IMR-90 (cell line): ENCODE data around the gene RNF166. TPM values are rescaled to one million over a fixed set of nuclear protein-coding genes. Genes with fewer than 3 reads are reported as not detected.
A peak's percentile ranks its signal among the peaks of the same experiment; 100 is the strongest.

ENCODE experiments used
- ATAC-seq: fragments of 200-7000 bp; cut with Tn5 transposase; 2 replicates; pipeline ENCODE4 v1.9.1; 2020; ENCODE audit warnings: low read depth, mild to moderate bottlenecking, moderate library complexity
- BruUV-seq: library from RNA; stranded (reverse); fragments of 400-500 nt; replicated peaks from 2 replicates; lab custom pipeline; 2021; lab: Mats Ljungman, UMichigan
- CTCF ChIA-PET: fragments of 300-600 bp; formaldehyde crosslinking; extraction: SDS; loops from one replicate; lab custom pipeline; 2021; ENCODE audit warnings: antibody characterized with exemption; lab: Yijun Ruan, JAX
- POLR2A ChIA-PET: fragments of 300-600 bp; sonication (Branson Sonifier 250); formaldehyde crosslinking; loops from one replicate; lab custom pipeline; 2022; ENCODE audit warnings: antibody characterized with exemption; ENCODE audit not compliant: unreplicated experiment; lab: Charles Lee
- DNase-seq: peaks from one replicate; pipeline ENCODE4 v3.0.0; 2013
- H2AFZ ChIP-seq: replicated peaks from 2 replicates; pipeline ENCODE3; 2013; ENCODE audit warnings: low read length, mild to moderate bottlenecking; ENCODE audit not compliant: poor library complexity
- H2AK5ac ChIP-seq: 2 replicates; pipeline ENCODE4 v1.6.1; 2013; ENCODE audit warnings: low read depth, low read length, inconsistent platforms
- H2AK9ac ChIP-seq: replicated peaks from 2 replicates; pipeline ENCODE3; 2013; ENCODE audit warnings: mild to moderate bottlenecking, low read depth, low read length, moderate library complexity; ENCODE audit not compliant: poor library complexity
- H2BK120ac ChIP-seq: 2 replicates; pipeline ENCODE4 v1.6.1; 2013; ENCODE audit warnings: low read depth, low read length, inconsistent platforms
- H2BK15ac ChIP-seq: 3 replicates; pipeline ENCODE4 v1.6.1; 2013; ENCODE audit warnings: low read depth, low read length, inconsistent platforms
- H2BK20ac ChIP-seq: 2 replicates; pipeline ENCODE4 v1.6.1; 2013; ENCODE audit warnings: low read depth, mild to moderate bottlenecking, inconsistent platforms, low read length, moderate library complexity
- H2BK5ac ChIP-seq: 2 replicates; pipeline ENCODE4 v1.6.1; 2013; ENCODE audit warnings: mild to moderate bottlenecking, low read depth, low read length, inconsistent platforms; ENCODE audit not compliant: poor library complexity, severe bottlenecking
- H3K14ac ChIP-seq: replicated peaks from 2 replicates; pipeline ENCODE4 v1.6.1; 2013; ENCODE audit warnings: low read depth, low read length, inconsistent platforms
- H3K18ac ChIP-seq: 2 replicates; pipeline ENCODE4 v1.6.1; 2013; ENCODE audit warnings: low read depth, low read length, control low read depth
- H3K23ac ChIP-seq: 2 replicates; pipeline ENCODE4 v1.6.1; 2013; ENCODE audit warnings: low read depth, low read length, inconsistent platforms
- H3K27ac ChIP-seq: 2 replicates; pipeline ENCODE4 v1.5.1; 2013; ENCODE audit warnings: mild to moderate bottlenecking, control low read depth, low read length; ENCODE audit not compliant: insufficient read depth
- H3K27me3 ChIP-seq: 2 replicates; pipeline ENCODE4 v1.6.1; 2013; ENCODE audit warnings: low read length; ENCODE audit not compliant: control insufficient read depth, insufficient read depth
- H3K36me3 ChIP-seq: 2 replicates; pipeline ENCODE4 v1.6.1; 2013; ENCODE audit warnings: low read length, mixed read lengths; ENCODE audit not compliant: control insufficient read depth, insufficient read depth
- H3K4ac ChIP-seq: 2 replicates; pipeline ENCODE4 v1.6.1; 2013; ENCODE audit warnings: low read depth, low read length, inconsistent platforms
- H3K4me1 ChIP-seq: 2 replicates; pipeline ENCODE4 v1.6.1; 2013; ENCODE audit warnings: low read length, mixed read lengths; ENCODE audit not compliant: control insufficient read depth, insufficient read depth
- H3K4me2 ChIP-seq: 2 replicates; pipeline ENCODE4 v1.6.1; 2013; ENCODE audit warnings: low read depth, mild to moderate bottlenecking, control low read depth, low read length, moderate library complexity
- H3K4me3 ChIP-seq: 2 replicates; pipeline ENCODE4 v1.5.1; 2013; ENCODE audit warnings: low read depth, mild to moderate bottlenecking, control low read depth, low read length, moderate library complexity; ENCODE audit not compliant: insufficient read depth
- H3K56ac ChIP-seq: 2 replicates; pipeline ENCODE4 v1.6.1; 2013; ENCODE audit warnings: low read length, inconsistent platforms; ENCODE audit not compliant: insufficient read depth; ENCODE audit errors: extremely low read depth
- H3K79me1 ChIP-seq, 2 experiments: 2 replicates each; pipeline ENCODE4 v1.6.1; 2013; ENCODE audit warnings: low read length in 2 of 2, inconsistent platforms in 1 of 2, low read depth in 1 of 2
- H3K9ac ChIP-seq: 2 replicates; pipeline ENCODE4 v1.6.1; 2013; ENCODE audit warnings: low read depth, low read length, control low read depth
- H3K9me1 ChIP-seq: 2 replicates; pipeline ENCODE4 v1.6.1; 2013; ENCODE audit warnings: low read length, inconsistent platforms; ENCODE audit not compliant: insufficient read depth
- H3K9me3 ChIP-seq: 2 replicates; pipeline ENCODE4 v1.6.1; 2013; ENCODE audit warnings: low read length; ENCODE audit not compliant: control insufficient read depth, insufficient read depth
- H4K20me1 ChIP-seq: 2 replicates; pipeline ENCODE4 v1.6.1; 2013; ENCODE audit warnings: low read length, inconsistent platforms; ENCODE audit not compliant: insufficient read depth
- H4K5ac ChIP-seq: 2 replicates; pipeline ENCODE4 v1.6.1; 2013; ENCODE audit warnings: mild to moderate bottlenecking, low read depth, low read length, control low read depth
- H4K8ac ChIP-seq, 2 experiments: 2 replicates each; pipeline ENCODE4 v1.6.1; 2013; ENCODE audit warnings: low read depth in 2 of 2, low read length in 2 of 2, control low read depth in 1 of 2, inconsistent platforms in 1 of 2
- H4K91ac ChIP-seq: 2 replicates; pipeline ENCODE4 v1.6.1; 2013; ENCODE audit warnings: low read depth, low read length, inconsistent platforms; ENCODE audit not compliant: insufficient read depth
- BHLHE40 ChIP-seq: fragments of 150-350 bp; IDR thresholded peaks from 2 replicates; pipeline ENCODE4 v1.6.1; 2016; ENCODE audit warnings: mild to moderate bottlenecking, low read depth, low read length
- CEBPB ChIP-seq: IDR thresholded peaks from 2 replicates; pipeline ENCODE4 v1.6.1; 2012; ENCODE audit warnings: low read depth, low read length, improper control_type of control experiment
- CHD1 ChIP-seq: IDR thresholded peaks from 2 replicates; pipeline ENCODE4 v1.6.1; 2012; ENCODE audit warnings: low read depth, low read length, improper control_type of control experiment
- CTCF ChIP-seq: conservative IDR thresholded peaks from 2 replicates; pipeline ENCODE4 v1.5.1; 2012; ENCODE audit warnings: mild to moderate bottlenecking, low read depth, low read length, improper control_type of control experiment
- FOS ChIP-seq: fragments of 150-350 bp; IDR thresholded peaks from 2 replicates; pipeline ENCODE4 v1.6.1; 2016; ENCODE audit warnings: low read depth, low read length
- MAZ ChIP-seq: IDR thresholded peaks from 2 replicates; pipeline ENCODE4 v1.6.1; 2012; ENCODE audit warnings: low read depth, mild to moderate bottlenecking, low read length, improper control_type of control experiment, moderate library complexity, borderline replicate concordance
- MXI1 ChIP-seq: IDR thresholded peaks from 2 replicates; pipeline ENCODE4 v1.6.1; 2012; ENCODE audit warnings: low read depth, mild to moderate bottlenecking, low read length, moderate library complexity, borderline replicate concordance
- NFE2L2 ChIP-seq: fragments of 150-350 bp; IDR thresholded peaks from 2 replicates; pipeline ENCODE4 v1.6.1; 2016; ENCODE audit warnings: low read depth, mild to moderate bottlenecking, low read length
- POLR2A ChIP-seq: IDR thresholded peaks from 2 replicates; pipeline ENCODE4 v1.6.1; 2012; ENCODE audit warnings: mild to moderate bottlenecking, low read depth, low read length
- RAD21 ChIP-seq: IDR thresholded peaks from 2 replicates; pipeline ENCODE4 v1.6.1; 2012; ENCODE audit warnings: low read length, improper control_type of control experiment
- RCOR1 ChIP-seq: IDR thresholded peaks from 2 replicates; pipeline ENCODE4 v1.6.1; 2012; ENCODE audit warnings: mild to moderate bottlenecking, low read length, improper control_type of control experiment; ENCODE audit not compliant: insufficient replicate concordance
- RFX5 ChIP-seq: IDR thresholded peaks from 2 replicates; pipeline ENCODE4 v1.8.0; 2012; ENCODE audit warnings: low read depth, mild to moderate bottlenecking, low read length, moderate library complexity
- USF2 ChIP-seq: fragments of 150-350 bp; IDR thresholded peaks from 2 replicates; pipeline ENCODE4 v1.6.1; 2017; ENCODE audit warnings: mild to moderate bottlenecking, antibody characterized with exemption, low read length, low read depth
- WGBS, 2 experiments: methylation state at CpG; one replicate each; pipeline versions ENCODE4 v1.1.5 to v1.1.7; 2013; ENCODE audit warnings: missing lambda C conversion rate in 2 of 2; ENCODE audit not compliant: insufficient read length in 1 of 2; ENCODE audit errors: extremely low coverage in 2 of 2; 5-methylcytosine and 5-hydroxymethylcytosine counted together
- dilution Hi-C: fragments of 300-500 bp; cut with HindIII; formaldehyde crosslinking; loops from one replicate; pipeline ENCODE4 v1.14.3; 2018; ENCODE audit warnings: low sequenced_read_pairs; ENCODE audit not compliant: unreplicated experiment
- in situ Hi-C: fragments of 300-500 bp; cut with MboI; formaldehyde crosslinking; loops from 3 replicates; pipeline ENCODE4 v1.14.3; 2019; ENCODE audit warnings: low sequenced_read_pairs, inconsistent platforms, mixed read lengths
- intact Hi-C: fragments of 100-400 bp; cut with micrococcal nuclease; formaldehyde crosslinking; loops from 2 replicates; pipeline ENCODE4 v1.10.0; 2022
- polyA plus RNA-seq, 3 experiments: library from polyadenylated mRNA; depleted of rRNA; stranded (reverse); fragments of >200 nt; gene quantifications; 2 replicates each; pipeline ENCODE4 v1.2.3, GENCODE V29; 2012; ENCODE audit warnings: low replicate concordance in 1 of 3
- total RNA-seq: library from RNA; depleted of rRNA; stranded (reverse); fragments of >200 nt; gene quantifications from 2 replicates; pipeline ENCODE4 v1.2.3, GENCODE V29; 2012

The RNF166 gene
- total and polyA plus RNA-seq, 2 of the 4 experiments (the other 2 are of a cell fraction) = 8.1 to 17.4 TPM

DNA sequence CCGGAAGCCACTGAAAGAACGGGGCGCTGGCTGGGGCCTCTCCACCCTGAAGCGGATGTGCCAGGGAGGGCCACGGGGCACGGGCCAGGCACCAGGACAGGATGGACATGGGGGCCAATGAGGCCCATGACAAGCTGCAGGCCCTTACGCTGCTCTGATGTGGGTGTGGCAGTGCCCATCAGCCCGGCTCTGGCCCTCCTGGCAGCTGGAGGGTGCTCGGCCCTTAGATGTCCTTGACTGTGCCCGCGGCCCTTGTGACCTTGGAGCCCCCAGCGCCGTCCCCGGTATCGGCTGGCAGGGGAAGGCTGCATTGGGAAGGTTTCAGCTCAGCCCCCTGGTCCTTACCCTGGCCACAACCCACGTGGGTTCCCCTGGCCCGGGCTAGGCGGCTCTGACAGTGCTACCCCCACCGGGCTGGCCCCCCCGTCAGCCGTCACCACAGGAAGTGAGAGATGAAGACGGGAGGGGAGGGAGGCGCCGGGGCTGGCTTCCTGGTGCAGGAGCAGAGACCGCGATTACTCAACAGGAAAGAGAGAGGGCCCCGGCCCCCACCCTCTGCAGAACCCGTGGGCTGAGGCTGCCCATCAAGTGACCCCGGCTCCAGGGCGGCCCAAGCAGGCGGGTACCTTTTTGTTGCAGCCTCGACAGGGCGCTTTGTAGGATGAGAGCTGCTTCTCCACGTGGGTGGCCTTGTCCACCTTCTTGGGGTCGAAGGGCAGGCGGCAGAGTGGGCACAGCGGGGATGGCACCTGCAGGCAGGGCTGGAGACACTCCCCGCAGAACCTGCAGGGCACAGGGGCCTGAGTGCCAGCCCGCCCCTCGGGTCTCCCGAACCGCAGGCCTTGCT lies 5.3 kb downstream of the RNF166 start:
- peak overlapping the region; percentile 98 for H2AK9ac ChIP-seq
- H3K27ac ChIP-seq = peak overlapping the region; percentile 74
- BruUV-seq = no TSS peak
- dilution Hi-C loops = no loop called here
- peak overlapping the region; percentile 51 for H3K4me2 ChIP-seq
- H3K27me3 ChIP-seq = no peaks in the 10 kb centered on the region
- H3K79me1 ChIP-seq = peaks cover 15 to 51% of the 10 kb centered on the region in 2 experiments
- H3K56ac ChIP-seq = 0 out of 2 replicates have a peak overlapping the region, but pooled peaks have one; percentile 28
- H3K36me3 ChIP-seq = peaks cover 33% of the 10 kb centered on the region
- no peaks in the 10 kb centered on the region; the same call in none of the 2 replicates for H3K9me1 ChIP-seq
- peak overlapping the region; percentile 27; the same call in 1 of the 3 replicates for H2BK15ac ChIP-seq
- no peak overlapping the region for H3K18ac ChIP-seq
- peak overlapping the region; percentile 76 to 94 for H4K8ac ChIP-seq
- peak overlapping the region; percentile 79 for H2BK5ac ChIP-seq
- DNase-seq (peak; percentile 90), ATAC-seq (peak; percentile 90)
- peak overlapping the region; percentile 59 for H4K91ac ChIP-seq
- no peaks in the 10 kb centered on the region for H3K9me3 ChIP-seq
- in situ Hi-C loops = no loop called here
- peak overlapping the region; percentile 90 for H2AFZ ChIP-seq
- peak overlapping the region; percentile 13; the same call in 1 of the 2 replicates for H3K14ac ChIP-seq
- H3K4me3 ChIP-seq = no peak overlapping the region
- ChIA-PET CTCF (interaction anchor here (0.6 kb wide), 1 partner anchor 428 kb away, joined by 5 read pairs; no protein-coding TSS in a partner anchor), POLR2A (no interaction called here)
- peak overlapping the region; percentile 98 for H2AK5ac ChIP-seq
- H2BK20ac ChIP-seq = peak overlapping the region; percentile 21
- 72% methylated on average over 18 of the region's 42 CpGs; no CpG with 5 or more reads in 1 of the 2 experiments for WGBS, 2 experiments
- intact Hi-C loops = loop anchor here (1.0 kb wide), 1 partner anchor 15 kb away; the partner anchor contains the start of gene SNAI3
- peak overlapping the region; percentile 85 for H2BK120ac ChIP-seq
- no peaks in the 10 kb centered on the region; the same call in 1 of the 2 replicates for H4K20me1 ChIP-seq
- peak overlapping the region; percentile 43; the same call in 1 of the 2 replicates for H3K23ac ChIP-seq
- peak overlapping the region; percentile 21; the same call in 1 of the 2 replicates for H3K9ac ChIP-seq
- peak overlapping the region; percentile 96 for H3K4ac ChIP-seq
- peaks cover 14% of the 10 kb centered on the region for H3K4me1 ChIP-seq
- H4K5ac ChIP-seq = peak overlapping the region; percentile 37
- TF ChIP-seq BHLHE40 (0 out of 2 replicates have a peak, but pooled peaks have one; percentile 14), CEBPB (peak; percentile 85), RFX5 (no peak), POLR2A (no peak), NFE2L2 (no peak), USF2 (peak; percentile 64), RCOR1 (no peak), FOS (0 out of 2 replicates have a peak, but pooled peaks have one; percentile 3), MXI1 (peak; percentile 90; the same call in 1 of the 2 replicates), CTCF (no peak), RAD21 (no peak), MAZ (peak; percentile 100), CHD1 (no peak)
